ENCODE results near the gene INPP5D. TPM values are rescaled to one million over a fixed set of nuclear protein-coding genes. Genes with fewer than 3 reads are reported as not detected.

INPP5D gene
- total and polyA plus RNA-seq, 2 donors (not counting 3 experiments of a cell fraction or from before 2014, with no cell fraction given), result 13.9 to 46.6 TPM

DNA sequence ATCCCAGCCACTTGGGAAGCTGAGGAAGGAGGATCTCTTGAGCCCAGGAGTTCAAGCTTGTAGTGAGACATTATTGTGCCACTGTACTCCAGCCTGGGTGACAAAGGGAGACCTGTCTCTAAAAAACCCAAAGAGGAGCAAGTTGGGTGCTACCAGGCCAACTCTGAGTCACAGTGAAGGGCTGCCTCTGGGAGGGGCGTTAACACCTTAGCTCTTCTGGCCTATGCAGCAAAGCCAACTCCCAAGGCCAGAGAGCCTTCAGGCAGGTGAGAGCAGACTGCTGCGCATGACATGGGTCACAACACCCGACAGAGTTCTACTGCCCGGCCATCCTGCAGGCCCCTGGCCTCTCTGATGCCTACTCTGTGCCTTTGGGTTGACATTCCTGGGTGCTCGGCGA, 158.7 kb downstream of the INPP5D start:
- no peak overlapping the region for H2AFZ ChIP-seq (ENCODE audit: low read depth, low read length)
- BruUV-seq (replicated peaks), result no TSS peak
- TF ChIP-seq EZH2 (IDR thresholded peaks at IDR 0.05; ENCODE audit: borderline replicate concordance, low read depth, low read length, severe bottlenecking), result no peak
- no peaks in the 10 kb centered on the region for H3K9me1 ChIP-seq (replicated peaks; ENCODE audit: control insufficient read depth, extremely low read depth, insufficient read depth, low read length)
- dilution Hi-C loops (cut with MboI; ENCODE audit: extremely low pct_ligation_motif_present, low sequenced_read_pairs) (no loop called here), intact Hi-C loops (cut with micrococcal nuclease) (no loop called here)
- H3K36me3 ChIP-seq (ENCODE audit: control insufficient read depth in 2 of 2, extremely low read depth in 1 of 2, insufficient read depth in 2 of 2, low read length in 2 of 2), result no peaks in the 10 kb centered on the region
- H3K27ac ChIP-seq (ENCODE audit: insufficient read depth, low read depth, low read length), result no peak overlapping the region
- H3K9me3 ChIP-seq (replicated peaks; ENCODE audit: control insufficient read depth, insufficient read depth, low read length), result no peaks in the 10 kb centered on the region
- DNase-seq (ENCODE audit: low read depth, low spot score) (no peak), FAIRE-seq (no peak)
- no peak overlapping the region for H3K9ac ChIP-seq (replicated peaks; ENCODE audit: extremely low read depth, insufficient read depth, low read length)
- H3K27me3 ChIP-seq (ENCODE audit: control insufficient read depth in 2 of 2, insufficient read depth in 2 of 2, low read length in 2 of 2), result no peaks in the 10 kb centered on the region
- ChIA-PET POLR2A (no interaction called here), CTCF (no interaction called here)
- H3K4me1 ChIP-seq (ENCODE audit: control insufficient read depth, extremely low read depth, insufficient read depth, low read length), result no peaks in the 10 kb centered on the region
- no peaks in the 10 kb centered on the region for H3K79me2 ChIP-seq (ENCODE audit: control insufficient read depth, insufficient read depth, low read length)
- H4K20me1 ChIP-seq (replicated peaks; ENCODE audit: control insufficient read depth, extremely low read depth, insufficient read depth, low read length), result no peaks in the 10 kb centered on the region
- no peak overlapping the region for H3K4me2 ChIP-seq (ENCODE audit: insufficient read depth, low read length)
- no peak overlapping the region for H3K4me3 ChIP-seq (replicated peaks in 1 of 3; ENCODE audit: insufficient read depth in 1 of 3, low read depth in 1 of 3, low read length in 3 of 3)

DNA sequence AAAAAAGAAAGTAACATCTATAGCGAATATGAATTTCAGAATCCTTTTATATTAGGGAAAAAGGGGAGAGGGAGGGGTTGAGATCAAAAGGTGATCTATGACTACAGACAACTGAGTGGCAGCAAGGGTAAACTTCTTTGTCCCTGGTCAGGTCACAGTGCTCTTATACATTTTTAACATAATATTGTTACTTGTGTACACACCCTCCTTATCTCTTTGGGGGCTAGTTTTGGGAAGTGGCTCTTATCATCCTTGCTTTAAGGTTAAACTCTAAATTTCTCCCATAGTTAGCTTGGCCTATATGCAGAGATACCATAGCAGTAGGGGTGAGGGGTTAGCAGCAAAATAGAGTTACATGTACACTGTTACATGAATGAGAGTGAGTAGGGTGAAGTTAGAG, 159.7 kb downstream of the INPP5D start:
- CTCF ChIA-PET, result interaction anchor here (0.6 kb wide), 1 partner anchor 21 kb away, joined by 3 read pairs; no protein-coding TSS in a partner anchor
- no peaks in the 10 kb centered on the region for H3K79me2 ChIP-seq (ENCODE audit: control insufficient read depth, insufficient read depth, low read length)
- intact Hi-C loops (cut with micrococcal nuclease) (no loop called here), dilution Hi-C loops (cut with MboI; ENCODE audit: extremely low pct_ligation_motif_present, low sequenced_read_pairs) (no loop called here)
- H3K4me2 ChIP-seq (ENCODE audit: insufficient read depth, low read length), result no peak overlapping the region
- H4K20me1 ChIP-seq (replicated peaks; ENCODE audit: control insufficient read depth, extremely low read depth, insufficient read depth, low read length), result no peaks in the 10 kb centered on the region
- no peak overlapping the region for H3K4me3 ChIP-seq (replicated peaks in 1 of 3; ENCODE audit: insufficient read depth in 1 of 3, low read depth in 1 of 3, low read length in 3 of 3)
- no peaks in the 10 kb centered on the region for H3K36me3 ChIP-seq (ENCODE audit: control insufficient read depth in 2 of 2, extremely low read depth in 1 of 2, insufficient read depth in 2 of 2, low read length in 2 of 2)
- no peaks in the 10 kb centered on the region for H3K9me3 ChIP-seq (replicated peaks; ENCODE audit: control insufficient read depth, insufficient read depth, low read length)
- no peaks in the 10 kb centered on the region for H3K4me1 ChIP-seq (ENCODE audit: control insufficient read depth, extremely low read depth, insufficient read depth, low read length)
- H2AFZ ChIP-seq (ENCODE audit: low read depth, low read length), result no peak overlapping the region
- no peak overlapping the region for H3K9ac ChIP-seq (replicated peaks; ENCODE audit: extremely low read depth, insufficient read depth, low read length)
- POLR2A ChIA-PET, result no interaction called here
- H3K27ac ChIP-seq (ENCODE audit: insufficient read depth, low read depth, low read length), result no peak overlapping the region
- DNase-seq (ENCODE audit: low read depth, low spot score) (no peak), FAIRE-seq (no peak)
- no peaks in the 10 kb centered on the region for H3K9me1 ChIP-seq (replicated peaks; ENCODE audit: control insufficient read depth, extremely low read depth, insufficient read depth, low read length)
- H3K27me3 ChIP-seq (ENCODE audit: control insufficient read depth in 2 of 2, insufficient read depth in 2 of 2, low read length in 2 of 2), result no peaks in the 10 kb centered on the region
- no TSS peak for BruUV-seq (replicated peaks)
- TF ChIP-seq POLR2AphosphoS5 (IDR thresholded peaks at IDR 0.05; ENCODE audit: insufficient read depth, low read depth, low read length) (no peak), GATA2 (IDR thresholded peaks at IDR 0.05; ENCODE audit: insufficient read depth, insufficient read length, low read depth, low read length) (no peak), POLR2A (IDR thresholded peaks at IDR 0.05; ENCODE audit: low read depth, low read length) (no peak), MYC (IDR thresholded peaks at IDR 0.05; ENCODE audit: low read depth, low read length) (no peak), EZH2 (IDR thresholded peaks at IDR 0.05; ENCODE audit: borderline replicate concordance, low read depth, low read length, severe bottlenecking) (no peak), JUN (IDR thresholded peaks at IDR 0.05; ENCODE audit: borderline replicate concordance, insufficient read depth, insufficient read length, low read depth) (no peak), FOS (IDR thresholded peaks at IDR 0.05; ENCODE audit: borderline replicate concordance, insufficient read depth, low read length) (no peak)
- TF ChIP-seq, protein P1, sequence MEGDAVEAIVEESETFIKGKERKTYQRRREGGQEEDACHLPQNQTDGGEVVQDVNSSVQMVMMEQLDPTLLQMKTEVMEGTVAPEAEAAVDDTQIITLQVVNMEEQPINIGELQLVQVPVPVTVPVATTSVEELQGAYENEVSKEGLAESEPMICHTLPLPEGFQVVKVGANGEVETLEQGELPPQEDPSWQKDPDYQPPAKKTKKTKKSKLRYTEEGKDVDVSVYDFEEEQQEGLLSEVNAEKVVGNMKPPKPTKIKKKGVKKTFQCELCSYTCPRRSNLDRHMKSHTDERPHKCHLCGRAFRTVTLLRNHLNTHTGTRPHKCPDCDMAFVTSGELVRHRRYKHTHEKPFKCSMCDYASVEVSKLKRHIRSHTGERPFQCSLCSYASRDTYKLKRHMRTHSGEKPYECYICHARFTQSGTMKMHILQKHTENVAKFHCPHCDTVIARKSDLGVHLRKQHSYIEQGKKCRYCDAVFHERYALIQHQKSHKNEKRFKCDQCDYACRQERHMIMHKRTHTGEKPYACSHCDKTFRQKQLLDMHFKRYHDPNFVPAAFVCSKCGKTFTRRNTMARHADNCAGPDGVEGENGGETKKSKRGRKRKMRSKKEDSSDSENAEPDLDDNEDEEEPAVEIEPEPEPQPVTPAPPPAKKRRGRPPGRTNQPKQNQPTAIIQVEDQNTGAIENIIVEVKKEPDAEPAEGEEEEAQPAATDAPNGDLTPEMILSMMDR (IDR thresholded peaks at IDR 0.05; ENCODE audit: extremely low read depth in 1 of 2, insufficient read depth in 1 of 2, low read depth in 1 of 2, low read length in 2 of 2), result no peak
- TF ChIP-seq, protein P2, sequence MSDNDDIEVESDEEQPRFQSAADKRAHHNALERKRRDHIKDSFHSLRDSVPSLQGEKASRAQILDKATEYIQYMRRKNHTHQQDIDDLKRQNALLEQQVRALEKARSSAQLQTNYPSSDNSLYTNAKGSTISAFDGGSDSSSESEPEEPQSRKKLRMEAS (IDR thresholded peaks at IDR 0.05; ENCODE audit: insufficient read depth, insufficient read length), result no peak

Data from endothelial cell of umbilical vein (primary cell).